ENCODE results near the gene KRTAP12-4.

- TF ChIP-seq CTCF (IDR thresholded peaks at IDR 0.05) (no peak), REST (IDR thresholded peaks at IDR 0.05; ENCODE audit: insufficient read depth in 1 of 2, low read depth in 2 of 2, low read length in 1 of 2) (no peak), POLR2AphosphoS5 (IDR thresholded peaks at IDR 0.05; ENCODE audit: low read depth, low read length) (no peak)
Observed at GRCh38 chr21:44647222-44647552, 7.3 kb downstream of the KRTAP12-4 start.
